ENCODE measurements around the gene DRD3. TPM values are rescaled to one million over a fixed set of nuclear protein-coding genes. Genes with fewer than 3 reads are reported as not detected.

Gene DRD3
- total and polyA plus RNA-seq, 2 of the 8 experiments (the other 6 are each of a cell fraction or from before 2014, with no cell fraction given) = 0.32 to 1.3 TPM

GRCh38 chr3:114111060-114111770, 67.6 kb downstream of the DRD3 start (continued):
- TF ChIP-seq RBBP5 (IDR thresholded peaks at IDR 0.05; ENCODE audit: borderline replicate concordance, low read depth, low read length) = no peak
- TF ChIP-seq POLR2AphosphoS5 (IDR thresholded peaks at IDR 0.05; ENCODE audit: low read depth, low read length) = no peak
- no peak for TF ChIP-seq SIN3A (conservative IDR thresholded peaks at IDR 0.05 in 1 of 2, IDR thresholded peaks at IDR 0.05 in 1 of 2; ENCODE audit: low read depth in 1 of 2, low read length in 2 of 2)
- TF ChIP-seq MAX (IDR thresholded peaks at IDR 0.05) = no peak
- no peak for TF ChIP-seq FOSL1 (IDR thresholded peaks at IDR 0.05; ENCODE audit: insufficient read depth, low read depth, low read length)
- no peak for TF ChIP-seq EZH2 (IDR thresholded peaks at IDR 0.05; ENCODE audit: low read depth, low read length, severe bottlenecking)
